Ramos (cell line): ENCODE data around the gene SLC16A2.

ENCODE experiments used
- in situ Hi-C: fragments of 300-500 bp; cut with MboI; formaldehyde crosslinking; loops from one replicate; pipeline ENCODE4 v1.14.3; 2022; ENCODE audit warnings: low sequenced_read_pairs; ENCODE audit not compliant: unreplicated experiment

SLC16A2 gene

DNA sequence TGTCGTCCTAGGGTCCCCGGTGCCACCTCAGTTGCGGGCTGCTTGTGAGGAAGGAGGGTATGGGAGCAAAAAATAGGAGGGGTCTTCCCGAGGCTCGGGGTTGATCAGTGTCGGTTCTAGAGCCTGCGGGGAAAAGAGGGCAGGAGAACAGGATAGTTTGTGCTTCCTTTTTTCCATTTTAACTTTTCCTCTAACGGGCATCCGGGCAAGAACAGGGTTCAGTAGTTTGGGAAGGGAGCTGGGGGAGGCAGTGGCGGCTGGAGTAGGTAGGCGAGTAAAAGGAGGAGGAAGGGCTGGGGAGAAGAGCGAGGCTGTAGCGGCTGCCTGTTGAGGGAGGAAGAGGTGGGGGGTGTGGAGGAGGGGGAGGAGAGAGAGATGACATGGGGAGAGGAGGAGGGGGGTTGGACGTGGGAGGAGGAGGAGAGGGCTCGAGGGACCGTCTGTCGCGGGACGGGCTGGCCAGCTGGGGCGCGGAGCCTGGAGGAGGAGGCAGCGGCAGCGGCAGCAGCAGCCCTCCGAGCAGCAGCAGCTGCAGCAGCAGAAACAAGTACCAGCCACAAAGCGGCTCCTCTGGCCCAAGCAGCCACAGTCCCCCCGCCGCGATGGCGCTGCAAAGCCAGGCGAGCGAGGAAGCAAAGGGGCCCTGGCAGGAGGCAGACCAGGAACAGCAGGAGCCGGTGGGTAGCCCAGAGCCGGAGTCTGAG lies at the start of gene SLC16A2:
TSS of gene SLC16A2 (plus strand) at position 458 of the 704 bp plus-strand sequence. CDS start at position 603, 145 bp downstream.
- in situ Hi-C loops, result no loop called here

DNA sequence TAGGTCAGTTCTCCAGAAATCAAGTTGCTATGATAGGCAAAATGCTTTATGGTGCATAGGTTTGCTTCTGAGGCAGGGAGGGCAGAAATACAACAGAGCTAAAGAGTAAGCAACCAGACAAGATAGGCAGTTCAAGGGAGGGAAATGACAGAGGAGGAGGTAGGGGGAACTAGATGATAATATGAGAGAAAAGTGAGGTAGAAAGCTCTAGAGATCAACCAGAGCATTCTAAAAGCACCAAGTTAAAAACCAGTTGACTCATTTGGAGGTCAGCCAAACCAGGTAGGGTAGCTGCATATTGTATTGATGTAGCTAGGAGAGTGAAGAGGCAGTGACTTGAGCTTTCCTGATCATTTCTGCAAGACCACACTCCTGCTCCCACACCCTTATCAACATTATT lies 49.0 kb upstream of the SLC16A2 start:
- in situ Hi-C loops, result no loop called here

DNA sequence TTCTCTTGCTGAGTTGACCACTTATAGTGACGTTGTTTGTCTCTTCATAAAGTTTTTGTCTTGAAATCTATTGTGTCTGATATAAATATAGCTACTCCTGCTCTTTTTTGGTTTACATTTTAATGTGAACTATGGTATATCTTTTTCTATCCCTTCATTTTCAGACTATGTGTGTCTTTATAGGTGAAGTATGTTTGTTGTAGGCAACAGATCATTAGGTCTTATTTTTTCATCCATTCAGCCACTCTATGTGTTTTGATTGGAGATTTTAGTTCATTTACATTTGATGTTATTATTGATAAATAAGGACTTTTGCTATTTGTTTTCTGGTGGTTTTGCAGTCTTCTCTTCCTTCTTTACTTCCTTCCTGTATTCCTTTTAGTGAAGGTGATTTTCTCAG lies 44.0 kb upstream of the SLC16A2 start:
- in situ Hi-C loops, result no loop called here

DNA sequence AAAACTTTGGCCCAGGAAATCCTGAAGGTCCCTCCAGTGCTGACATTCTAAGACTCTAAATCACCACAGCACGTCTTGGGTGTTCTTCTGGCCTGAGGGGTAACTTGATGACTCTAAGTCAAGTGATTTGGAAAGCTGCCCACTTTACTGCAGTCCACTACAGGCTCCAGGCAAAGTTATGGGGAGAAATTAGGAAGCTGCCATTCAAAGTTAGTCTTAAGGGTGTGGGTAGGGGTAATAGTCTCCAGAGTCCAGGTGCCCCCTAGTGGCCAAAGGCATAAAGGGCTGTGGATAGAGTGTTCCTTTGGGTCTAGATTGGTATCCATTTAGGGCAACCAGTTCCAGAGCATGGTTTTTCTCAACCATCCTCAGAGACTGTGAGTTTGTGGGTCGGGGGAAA lies 38.7 kb upstream of the SLC16A2 start:
- in situ Hi-C loops, result no loop called here

DNA sequence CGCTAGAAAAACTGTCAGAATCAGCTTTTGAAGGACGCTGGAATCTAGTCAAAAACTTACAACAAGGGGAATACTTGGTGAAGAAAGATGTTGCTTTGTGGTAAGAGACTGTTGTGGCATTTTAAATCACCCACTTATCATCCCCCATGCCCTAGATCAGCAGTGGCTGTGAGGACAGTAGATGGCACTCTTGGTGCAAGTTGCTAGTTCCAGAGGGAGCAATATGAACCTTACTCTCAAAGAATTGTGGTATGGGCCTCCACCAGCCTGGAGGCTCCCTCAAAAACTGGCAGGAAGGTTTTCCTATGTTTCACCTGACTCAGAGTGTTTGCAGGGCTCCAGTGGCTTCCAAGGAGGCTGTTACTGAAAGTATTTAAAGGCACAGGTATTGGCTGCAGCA lies 37.7 kb upstream of the SLC16A2 start:
- in situ Hi-C loops, result no loop called here

DNA sequence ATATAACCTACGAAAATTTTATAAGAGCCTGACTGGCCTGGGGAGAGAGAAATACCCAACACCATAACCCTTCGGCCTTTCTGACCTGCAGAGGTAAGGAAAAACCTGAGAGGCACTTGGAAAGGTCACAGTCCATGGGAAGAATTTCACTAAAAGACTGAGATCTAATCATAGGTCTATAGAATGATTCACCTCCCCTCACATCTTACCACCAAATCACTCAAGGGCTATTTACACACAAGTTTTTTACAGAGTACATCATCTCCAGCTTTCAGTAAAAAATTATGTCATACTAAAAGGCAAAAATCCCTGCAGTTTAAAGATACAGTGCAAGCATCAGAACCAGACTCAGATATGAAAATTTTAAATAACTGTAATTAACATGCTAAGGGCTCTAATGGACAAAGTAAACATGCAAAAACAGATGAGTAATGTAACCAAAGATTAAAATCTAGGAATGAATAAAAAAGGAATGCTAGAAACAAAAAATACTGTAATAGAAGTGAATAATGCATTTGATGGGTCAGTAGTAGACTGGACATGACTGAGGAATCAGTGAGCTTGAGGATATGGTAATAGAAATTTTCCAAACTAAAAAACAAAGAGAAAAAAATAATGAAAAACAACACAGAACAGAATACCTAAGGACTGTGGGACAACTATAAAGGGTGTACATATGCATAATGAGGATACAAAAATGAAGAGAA lies 32.1 kb upstream of the SLC16A2 start:
- in situ Hi-C loops, result no loop called here

DNA sequence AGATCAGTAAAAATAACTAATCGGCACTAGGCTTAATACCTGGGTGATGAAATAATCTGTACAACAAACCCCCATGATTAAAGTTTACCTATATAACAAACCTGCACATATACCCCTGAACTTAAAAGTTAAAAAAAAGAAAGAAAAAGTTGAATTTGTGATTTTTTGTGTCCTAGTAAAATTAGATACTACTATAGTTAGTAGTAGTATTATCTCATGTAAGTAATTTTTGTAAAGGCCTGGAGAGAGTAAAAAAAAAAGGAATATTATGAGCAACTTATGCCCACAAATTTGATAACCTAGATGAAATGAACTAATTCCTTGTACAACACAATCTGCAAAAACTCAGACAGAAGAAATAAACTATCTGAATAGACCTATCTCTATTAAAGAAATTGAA lies 25.7 kb upstream of the SLC16A2 start:
- in situ Hi-C loops, result no loop called here

DNA sequence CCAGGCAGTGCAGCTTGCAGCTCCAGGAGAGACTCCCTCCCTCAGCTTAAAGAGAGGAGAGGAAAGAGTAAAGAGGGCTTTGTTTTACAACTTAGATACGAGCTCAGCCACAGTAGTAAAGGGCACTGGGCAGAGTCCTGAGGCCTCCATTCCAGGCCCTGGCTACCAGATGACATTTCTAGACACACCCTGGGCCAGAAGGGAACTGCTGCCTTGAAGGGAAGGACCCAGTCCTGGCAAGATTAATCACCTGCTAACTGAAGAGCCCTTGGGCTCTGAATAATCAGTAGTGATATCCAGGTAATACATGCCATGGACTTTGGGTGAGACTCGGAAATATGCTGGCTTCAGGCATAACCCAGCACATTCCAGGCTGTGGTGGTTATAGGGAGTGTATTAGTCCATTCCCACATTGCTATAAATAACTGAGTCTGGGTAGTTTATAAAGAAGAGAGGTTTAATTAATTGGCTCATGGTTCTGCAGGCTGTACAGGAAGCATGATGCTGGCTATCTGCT lies 15.3 kb upstream of the SLC16A2 start:
- in situ Hi-C loops, result no loop called here

DNA sequence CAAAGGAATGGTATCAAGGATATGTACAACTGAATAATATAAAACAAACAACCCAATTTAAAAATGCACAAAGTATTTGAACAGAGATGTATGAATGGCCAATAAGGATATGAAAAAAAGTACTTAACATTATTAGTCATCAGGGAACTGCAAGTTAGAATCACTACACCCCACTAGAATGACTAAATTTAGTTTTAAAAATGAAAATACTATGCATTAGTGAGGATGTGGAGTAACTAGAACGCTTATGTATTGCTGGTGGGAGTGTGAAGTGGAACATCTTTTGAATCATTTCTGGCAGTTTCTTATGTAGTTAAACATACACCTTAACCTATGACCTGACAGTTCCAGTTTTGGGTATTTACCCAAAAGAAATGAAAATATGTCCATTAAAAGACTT lies 13.0 kb upstream of the SLC16A2 start:
- in situ Hi-C loops, result no loop called here

DNA sequence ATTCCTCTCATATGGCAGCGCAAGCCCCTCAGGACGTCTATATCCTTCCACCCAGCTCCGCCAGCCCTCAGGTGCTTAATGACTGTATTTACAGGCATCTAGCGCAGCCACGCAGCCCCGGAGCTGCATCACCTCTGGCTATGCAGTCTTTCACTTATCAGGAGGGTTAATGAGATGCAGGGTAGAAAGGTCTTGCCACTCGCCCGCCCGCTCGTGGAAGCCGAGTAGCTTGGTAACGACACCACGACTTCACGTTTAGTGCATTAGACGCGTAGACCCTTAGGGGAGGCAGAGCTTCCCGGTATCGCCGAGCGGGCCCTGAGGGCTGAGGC lies 1.5 kb upstream of the SLC16A2 start:
- in situ Hi-C loops, result no loop called here

DNA sequence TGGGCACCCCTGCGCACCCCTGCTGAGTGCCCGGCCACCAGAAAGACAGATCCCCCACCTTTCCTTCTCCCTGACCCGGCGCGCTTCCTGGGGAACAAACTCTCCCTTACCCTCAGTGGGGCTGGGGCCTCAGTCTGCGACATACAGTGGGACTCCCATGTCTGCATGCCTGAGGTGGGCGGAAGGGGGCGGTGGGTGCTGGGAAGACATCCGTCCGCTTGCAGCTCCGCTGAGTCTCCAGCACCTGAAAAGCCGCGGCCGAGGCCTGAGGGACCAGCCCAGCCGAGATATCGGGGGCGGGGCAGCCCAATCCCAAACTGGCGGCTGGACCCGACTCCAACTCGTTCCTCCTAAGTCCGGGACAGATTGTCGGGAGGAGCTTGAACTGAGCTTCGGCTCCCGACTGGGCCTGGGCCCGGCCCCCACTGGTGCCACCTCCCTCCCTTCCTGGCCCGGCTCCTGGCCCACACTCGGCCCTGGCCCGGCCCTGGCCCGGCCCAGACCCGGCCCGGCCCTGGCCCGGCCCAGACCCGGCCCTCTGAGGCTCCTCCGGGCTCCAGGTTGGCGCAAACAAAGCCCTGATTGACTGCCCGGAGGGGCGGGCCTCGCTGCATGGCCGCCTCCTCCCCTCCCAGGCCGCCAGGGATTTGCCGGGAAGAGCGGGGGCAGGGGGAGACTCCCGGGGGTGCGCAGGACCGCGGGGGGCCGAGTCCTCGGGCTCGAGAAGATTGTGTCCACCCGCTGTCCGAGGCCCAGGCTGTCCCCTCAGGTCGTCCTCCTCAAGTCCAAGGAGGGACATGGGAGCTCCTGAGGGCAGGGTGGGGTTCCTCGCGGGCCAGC lies 877 bp upstream of the SLC16A2 start:
- in situ Hi-C loops, result no loop called here

DNA sequence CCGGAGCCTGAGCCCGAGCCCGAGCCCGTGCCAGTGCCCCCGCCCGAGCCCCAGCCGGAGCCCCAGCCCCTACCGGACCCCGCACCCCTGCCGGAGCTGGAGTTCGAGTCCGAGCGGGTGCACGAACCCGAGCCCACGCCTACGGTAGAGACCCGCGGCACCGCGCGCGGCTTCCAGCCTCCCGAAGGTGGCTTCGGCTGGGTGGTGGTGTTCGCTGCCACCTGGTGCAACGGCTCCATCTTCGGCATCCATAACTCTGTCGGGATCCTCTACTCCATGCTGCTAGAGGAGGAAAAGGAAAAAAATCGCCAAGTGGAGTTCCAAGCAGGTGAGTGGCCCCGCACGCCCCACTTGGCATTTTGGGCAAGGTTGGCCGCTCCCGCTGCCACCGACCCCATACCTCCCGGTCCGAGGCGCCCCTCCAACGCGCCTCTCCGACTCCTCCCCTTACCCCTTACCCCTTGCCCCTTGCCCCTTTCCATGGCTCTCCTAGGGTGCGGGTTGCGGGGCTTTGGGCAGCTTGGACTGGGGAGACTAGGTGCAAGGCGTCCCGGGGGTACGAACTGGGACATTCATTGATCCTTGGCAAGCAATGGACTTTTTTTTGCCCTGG lies 553 bp downstream of the SLC16A2 start:
- in situ Hi-C loops, result no loop called here

DNA sequence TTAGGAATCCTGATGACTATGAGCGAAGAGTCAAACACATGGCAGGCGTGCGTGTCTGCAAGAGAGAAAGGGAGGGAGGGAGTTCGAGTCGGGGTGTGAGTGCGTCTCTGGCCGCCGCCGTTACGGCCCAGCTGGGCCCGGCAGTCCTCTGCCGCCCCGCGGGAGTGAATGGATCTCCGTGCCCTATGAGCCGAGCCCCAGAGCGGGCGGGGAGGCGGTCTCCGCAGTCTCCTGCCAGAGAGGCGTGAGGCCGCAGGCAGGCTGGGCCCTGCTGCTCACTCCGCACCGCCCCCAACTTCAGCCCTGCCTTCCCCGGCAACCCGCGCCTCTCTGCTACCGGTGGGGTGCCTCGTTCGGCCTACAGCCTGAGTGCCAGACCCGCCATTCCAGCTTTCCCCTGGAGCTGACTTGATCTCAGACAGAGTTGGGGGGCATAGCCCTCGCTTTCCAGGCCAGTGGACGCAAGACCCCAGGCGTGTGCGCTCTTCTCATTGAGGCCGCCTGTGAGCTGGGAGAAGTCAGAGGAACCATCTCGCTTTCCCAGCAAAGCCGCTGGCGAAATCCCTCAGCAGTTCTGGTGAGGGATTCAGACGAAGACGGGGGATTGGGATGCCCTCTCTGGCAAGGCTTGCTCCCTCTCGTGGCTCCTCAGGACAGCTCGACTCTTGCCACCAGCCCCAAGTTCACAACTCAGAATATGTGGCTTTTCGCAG lies 1.4 kb downstream of the SLC16A2 start:
- in situ Hi-C loops, result no loop called here

DNA sequence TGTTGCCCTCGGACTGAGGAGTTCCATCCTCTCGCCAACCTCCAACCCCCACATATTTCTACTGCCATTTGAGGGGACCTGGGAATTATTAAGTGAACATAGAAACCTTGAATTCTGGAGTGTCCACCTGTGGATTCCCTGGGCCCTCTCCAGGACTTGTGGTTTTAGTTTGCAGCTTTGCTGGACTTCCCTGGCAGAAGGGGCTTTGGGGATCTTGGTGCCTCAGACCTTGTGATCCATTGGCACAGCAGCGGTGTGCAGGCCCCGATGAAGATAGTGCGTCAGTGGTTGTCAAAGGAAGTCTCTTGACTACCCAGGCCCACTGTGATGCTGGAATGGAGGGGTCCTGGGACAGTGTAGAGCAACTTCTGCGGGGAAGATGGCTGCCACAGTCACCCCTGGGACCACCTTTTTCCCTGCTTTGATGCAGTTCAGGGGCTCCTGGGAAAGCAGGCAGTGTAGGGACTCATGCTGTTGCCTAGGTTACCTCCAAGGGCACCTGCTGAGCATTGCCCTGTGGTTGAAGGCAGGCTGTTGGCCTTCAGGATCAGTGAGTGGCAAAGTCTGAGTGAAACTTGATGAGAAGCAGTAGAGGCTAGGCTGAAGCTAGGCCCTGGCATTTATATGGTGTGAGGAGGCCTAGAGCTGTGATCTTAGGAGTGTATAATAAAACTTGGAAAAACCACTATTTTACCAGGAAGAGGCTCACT lies 2.2 kb downstream of the SLC16A2 start:
- in situ Hi-C loops, result no loop called here

DNA sequence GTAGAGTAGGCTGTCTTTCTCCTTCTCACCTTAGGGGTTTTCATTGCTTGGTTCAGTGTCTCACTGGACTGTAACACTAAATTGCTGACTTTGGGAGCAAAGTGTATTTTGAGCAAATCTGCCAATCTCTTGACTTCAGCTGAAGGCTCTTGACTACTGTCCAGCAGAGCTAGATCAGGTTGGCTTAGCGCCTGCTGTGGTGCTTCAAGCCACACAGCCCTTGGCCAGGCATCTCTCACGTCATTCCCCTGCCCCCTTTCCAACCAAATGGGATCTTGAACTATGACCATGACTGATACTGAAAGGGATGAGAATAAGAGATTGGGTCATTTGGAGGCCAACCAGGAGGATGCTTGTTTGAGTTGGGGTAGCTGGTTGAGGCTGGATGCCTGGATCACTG lies 4.8 kb downstream of the SLC16A2 start:
- in situ Hi-C loops, result no loop called here

DNA sequence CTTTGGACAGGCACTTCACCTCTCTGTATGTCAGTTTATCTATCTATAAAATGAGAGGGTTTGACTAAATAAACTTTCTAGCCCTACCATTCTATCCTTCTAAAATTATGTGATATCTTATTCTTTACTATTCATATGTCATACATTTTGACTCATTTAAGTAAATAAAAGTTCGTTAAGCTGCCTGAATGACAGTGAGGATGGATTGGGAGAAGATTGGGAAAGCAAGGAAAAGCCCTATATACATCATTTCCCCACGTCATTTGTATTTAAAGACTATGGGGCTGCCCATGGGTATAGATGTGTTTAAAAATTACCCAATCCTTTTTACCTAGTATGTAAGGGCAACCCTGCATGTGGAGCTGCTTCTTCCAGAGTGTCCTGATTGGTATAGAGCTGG lies 5.3 kb downstream of the SLC16A2 start:
- in situ Hi-C loops, result no loop called here

DNA sequence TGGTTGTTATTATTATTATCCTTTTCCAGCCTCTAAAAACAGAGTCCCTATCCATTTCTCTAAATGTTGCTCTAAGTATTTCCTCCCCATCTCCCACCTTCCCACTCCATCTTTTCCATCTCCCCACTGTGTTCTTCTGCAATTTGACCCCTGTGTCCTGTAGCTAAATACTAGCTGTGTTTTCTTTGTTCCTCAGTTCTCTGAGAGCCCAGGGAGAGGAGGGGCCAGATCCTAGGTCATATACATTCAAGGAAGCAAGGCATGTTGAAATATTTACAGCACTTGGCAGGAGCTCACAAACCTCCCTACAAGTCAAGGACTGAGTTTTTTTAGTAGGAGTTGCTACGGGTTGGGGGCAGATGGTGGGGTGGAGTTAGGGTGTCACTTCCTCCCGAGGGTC lies 10.5 kb downstream of the SLC16A2 start:
- in situ Hi-C loops, result no loop called here

DNA sequence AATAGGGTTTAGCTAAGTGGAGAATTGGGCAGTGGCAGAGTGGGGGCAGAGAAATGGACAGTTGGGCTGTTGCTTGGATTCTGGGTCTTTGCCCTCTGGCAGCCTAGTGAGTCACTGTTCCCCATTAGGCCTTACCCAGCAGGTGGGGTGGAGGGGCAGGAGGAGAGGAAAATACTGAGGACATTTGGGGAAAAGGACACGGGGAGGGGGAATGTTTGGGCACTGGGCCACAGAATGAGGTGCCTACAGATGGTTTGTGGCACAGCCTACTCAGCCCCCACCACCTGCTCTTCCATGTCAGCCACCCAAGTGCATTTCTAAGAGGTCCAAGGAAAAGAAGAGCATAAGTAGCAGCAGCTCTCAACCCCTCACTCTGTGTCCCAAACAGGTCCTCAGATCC lies 13.0 kb downstream of the SLC16A2 start:
- in situ Hi-C loops, result no loop called here

DNA sequence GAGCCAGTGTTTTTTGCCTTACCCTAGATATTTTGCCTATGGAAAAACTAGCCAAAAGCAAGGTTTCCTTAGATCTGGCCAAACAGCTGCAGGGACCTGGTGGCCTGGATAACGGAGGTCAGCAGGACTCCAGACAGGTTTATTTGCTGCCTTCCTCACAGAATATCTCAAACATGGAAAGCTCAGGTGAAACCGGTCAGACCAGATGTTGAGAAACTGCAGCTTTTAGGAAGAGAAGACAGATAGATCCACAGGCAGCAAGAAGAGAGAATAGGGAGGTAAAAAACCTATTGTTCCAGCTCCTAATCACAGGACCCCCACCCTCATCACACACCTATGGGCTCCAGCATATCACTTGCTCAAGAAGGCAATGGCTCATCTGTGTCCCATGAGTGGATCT lies 16.2 kb downstream of the SLC16A2 start:
- in situ Hi-C loops, result no loop called here
